Trophoblast cell (in vitro differentiated cells and primary cell): ENCODE measurements around the gene NFU1.

ENCODE experiments used
- DNase-seq, 2 donors: peaks; one replicate each; pipeline ENCODE4 v3.0.0-alpha.2; 2016
- H2AFZ ChIP-seq: 2 replicates; pipeline ENCODE4 v1.6.1; 2013; ENCODE audit warnings: low read length, moderate library complexity, mild to moderate bottlenecking; ENCODE audit not compliant: insufficient read depth, poor library complexity
- H2AK5ac ChIP-seq: 2 replicates; pipeline ENCODE4 v1.6.1; 2013; ENCODE audit warnings: mild to moderate bottlenecking, low read length
- H2BK120ac ChIP-seq: 2 replicates; pipeline ENCODE4 v1.6.1; 2013; ENCODE audit warnings: low read length, mild to moderate bottlenecking, moderate library complexity; ENCODE audit not compliant: insufficient read depth, poor library complexity
- H2BK12ac ChIP-seq: 2 replicates; pipeline ENCODE4 v1.6.1; 2013; ENCODE audit warnings: mild to moderate bottlenecking, low read length, moderate library complexity
- H2BK5ac ChIP-seq: 2 replicates; pipeline ENCODE4 v1.6.1; 2013; ENCODE audit warnings: low read length, low read depth, moderate library complexity, mild to moderate bottlenecking; ENCODE audit not compliant: poor library complexity
- H3K14ac ChIP-seq: 2 replicates; pipeline ENCODE4 v1.6.1; 2013; ENCODE audit warnings: mild to moderate bottlenecking, low read length
- H3K18ac ChIP-seq: 2 replicates; pipeline ENCODE4 v1.6.1; 2013; ENCODE audit warnings: mild to moderate bottlenecking, low read length
- H3K23ac ChIP-seq: 2 replicates; pipeline ENCODE4 v1.6.1; 2013; ENCODE audit warnings: low read length
- H3K27ac ChIP-seq: 2 replicates; pipeline ENCODE4 v1.5.1; 2013; ENCODE audit warnings: low read depth, mild to moderate bottlenecking, inconsistent platforms, low read length, moderate library complexity
- H3K27me3 ChIP-seq: 2 replicates; pipeline ENCODE4 v1.6.1; 2013; ENCODE audit warnings: inconsistent platforms, mild to moderate bottlenecking, low read length, moderate library complexity; ENCODE audit not compliant: insufficient read depth
- H3K36me3 ChIP-seq, 2 experiments: 1 replicate in 1 of 2; 2 replicates in 1 of 2; pipeline ENCODE4 v1.6.1; 2013; ENCODE audit warnings: low read length in 2 of 2, mild to moderate bottlenecking in 2 of 2, moderate library complexity in 1 of 2; ENCODE audit not compliant: insufficient read depth in 2 of 2, control insufficient read depth in 1 of 2
- H3K4ac ChIP-seq: 2 replicates; pipeline ENCODE4 v1.6.1; 2013; ENCODE audit warnings: low read depth, mild to moderate bottlenecking, low read length, moderate library complexity
- H3K4me1 ChIP-seq, 2 experiments: 1 replicate in 1 of 2; 2 replicates in 1 of 2; pipeline ENCODE4 v1.6.1; 2013; ENCODE audit warnings: low read length in 2 of 2, mild to moderate bottlenecking in 2 of 2, moderate library complexity in 1 of 2; ENCODE audit not compliant: insufficient read depth in 2 of 2, control insufficient read depth in 1 of 2
- H3K4me2 ChIP-seq: 2 replicates; pipeline ENCODE4 v1.6.1; 2013; ENCODE audit warnings: inconsistent platforms, mild to moderate bottlenecking, low read length, moderate library complexity
- H3K4me3 ChIP-seq: 2 replicates; pipeline ENCODE4 v1.5.1; 2013; ENCODE audit warnings: mild to moderate bottlenecking, low read depth, low read length, inconsistent platforms
- H3K79me1 ChIP-seq: one replicate; pipeline ENCODE4 v1.6.1; 2013; ENCODE audit warnings: low read length
- H3K79me2 ChIP-seq: 2 replicates; pipeline ENCODE4 v1.6.1; 2013; ENCODE audit warnings: low read length, mild to moderate bottlenecking; ENCODE audit not compliant: control insufficient read depth, insufficient read depth, poor library complexity
- H3K9ac ChIP-seq: 2 replicates; pipeline ENCODE4 v1.6.1; 2013; ENCODE audit warnings: mild to moderate bottlenecking, low read length
- H3K9me3 ChIP-seq: 2 replicates; pipeline ENCODE4 v1.6.1; 2013; ENCODE audit warnings: low read depth, mild to moderate bottlenecking, control low read depth, inconsistent platforms, low read length; ENCODE audit not compliant: insufficient read depth
- H4K12ac ChIP-seq: 2 replicates; pipeline ENCODE4 v1.6.1; 2013; ENCODE audit warnings: low read depth, mild to moderate bottlenecking, low read length, moderate library complexity
- H4K8ac ChIP-seq: 2 replicates; pipeline ENCODE4 v1.6.1; 2013; ENCODE audit warnings: low read depth, mild to moderate bottlenecking, low read length, moderate library complexity
- H4K91ac ChIP-seq: one replicate; pipeline ENCODE4 v1.6.1; 2013; ENCODE audit warnings: low read depth, mild to moderate bottlenecking, low read length, moderate library complexity
- WGBS: extraction: QIAGEN DNeasy Blood & Tissue Kit; methylation state at CpG from one replicate; pipeline ENCODE4 v1.1.7; 2013; ENCODE audit warnings: missing lambda C conversion rate; ENCODE audit not compliant: insufficient read length, insufficient coverage; ENCODE audit errors: extremely low coverage; 5-methylcytosine and 5-hydroxymethylcytosine counted together

NFU1 gene

DNA sequence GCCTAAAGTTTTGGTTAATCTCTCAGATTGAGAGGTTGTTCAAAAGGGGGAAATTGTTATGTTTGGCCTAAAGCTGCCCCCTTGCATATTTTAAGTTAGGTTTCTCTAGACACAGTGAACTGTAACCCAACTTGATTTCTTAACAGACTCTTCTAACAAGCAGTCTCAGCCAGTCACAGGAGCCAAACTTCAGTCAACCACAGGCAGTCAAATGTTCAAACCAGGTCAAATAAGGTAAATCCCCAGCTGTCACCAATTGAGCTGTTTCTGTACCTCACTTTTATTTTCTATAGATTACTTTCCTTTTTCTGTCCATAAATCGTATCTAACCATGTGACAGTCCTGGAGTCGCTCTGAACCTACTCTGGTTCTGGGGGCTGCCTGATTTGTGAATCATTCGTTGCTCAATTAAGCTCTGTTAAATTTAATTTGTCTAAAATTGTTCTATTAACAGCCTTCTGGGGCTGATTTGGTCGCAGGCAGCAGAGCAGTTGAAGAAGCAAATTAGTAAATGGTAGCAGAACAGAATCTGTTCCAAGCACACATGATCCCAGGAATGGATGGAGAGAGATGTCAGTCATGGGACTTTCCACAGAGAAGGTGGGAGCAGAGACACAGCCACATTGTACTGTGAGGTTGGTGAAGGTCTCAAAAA is 16.4 kb upstream of the NFU1 start:
- no peak overlapping the region for H2BK5ac ChIP-seq
- no peak overlapping the region for H3K9ac ChIP-seq
- H3K4me2 ChIP-seq = no peak overlapping the region
- no peak overlapping the region for H4K8ac ChIP-seq
- no peak overlapping the region for H4K12ac ChIP-seq
- no peaks in the 10 kb centered on the region for H3K79me1 ChIP-seq
- H2BK12ac ChIP-seq = no peak overlapping the region
- no peaks in the 10 kb centered on the region for H3K36me3 ChIP-seq
- H3K4ac ChIP-seq = no peak overlapping the region
- no peak overlapping the region for H3K4me3 ChIP-seq
- peaks cover 7 to 9% of the 10 kb centered on the region in 2 experiments for H3K4me1 ChIP-seq
- H3K27me3 ChIP-seq = no peaks in the 10 kb centered on the region
- DNase-seq = no peak
- no peak overlapping the region for H3K18ac ChIP-seq
- no peak overlapping the region for H4K91ac ChIP-seq
- no peaks in the 10 kb centered on the region for H3K9me3 ChIP-seq
- no peak overlapping the region for H2AK5ac ChIP-seq
- H3K14ac ChIP-seq = no peak overlapping the region
- no peaks in the 10 kb centered on the region for H3K79me2 ChIP-seq
- no peak overlapping the region for H3K23ac ChIP-seq
- no peak overlapping the region for H2AFZ ChIP-seq
- H3K27ac ChIP-seq = no peak overlapping the region
- no CpG with 5 or more reads among the region's 4 CpGs for WGBS
- H2BK120ac ChIP-seq = no peak overlapping the region

GRCh38 chr2:69452687-69453086 is 15.5 kb upstream of the NFU1 start:
- no peaks in the 10 kb centered on the region for H3K79me1 ChIP-seq
- H3K9ac ChIP-seq = no peak overlapping the region
- H3K4me1 ChIP-seq = peaks cover 7 to 9% of the 10 kb centered on the region in 2 experiments
- no peak overlapping the region for H3K18ac ChIP-seq
- H3K4me3 ChIP-seq = no peak overlapping the region
- H2AFZ ChIP-seq = no peak overlapping the region
- H2BK120ac ChIP-seq = no peak overlapping the region
- no peak overlapping the region for H2AK5ac ChIP-seq
- H3K9me3 ChIP-seq = no peaks in the 10 kb centered on the region
- H3K14ac ChIP-seq = no peak overlapping the region
- no peak overlapping the region for H4K8ac ChIP-seq
- H3K36me3 ChIP-seq = no peaks in the 10 kb centered on the region
- H2BK12ac ChIP-seq = peak overlapping the region; percentile 39
- no peaks in the 10 kb centered on the region for H3K79me2 ChIP-seq
- no peak overlapping the region for H4K12ac ChIP-seq
- H3K4me2 ChIP-seq = no peak overlapping the region
- H3K27me3 ChIP-seq = no peaks in the 10 kb centered on the region
- H4K91ac ChIP-seq = no peak overlapping the region
- no CpG with 5 or more reads among the region's 3 CpGs for WGBS
- no peak overlapping the region for H3K4ac ChIP-seq
- H3K27ac ChIP-seq = no peak overlapping the region
- no peak overlapping the region for H2BK5ac ChIP-seq
- H3K23ac ChIP-seq = no peak overlapping the region
- DNase-seq = peak in 1 of 2 donors; percentile 39

GRCh38 chr2:69450735-69451416 is 13.6 kb upstream of the NFU1 start:
- Histone ChIP-seq H3K27me3 (no peaks in the 10 kb centered on the region), H3K18ac (no peak overlapping the region)

DNA sequence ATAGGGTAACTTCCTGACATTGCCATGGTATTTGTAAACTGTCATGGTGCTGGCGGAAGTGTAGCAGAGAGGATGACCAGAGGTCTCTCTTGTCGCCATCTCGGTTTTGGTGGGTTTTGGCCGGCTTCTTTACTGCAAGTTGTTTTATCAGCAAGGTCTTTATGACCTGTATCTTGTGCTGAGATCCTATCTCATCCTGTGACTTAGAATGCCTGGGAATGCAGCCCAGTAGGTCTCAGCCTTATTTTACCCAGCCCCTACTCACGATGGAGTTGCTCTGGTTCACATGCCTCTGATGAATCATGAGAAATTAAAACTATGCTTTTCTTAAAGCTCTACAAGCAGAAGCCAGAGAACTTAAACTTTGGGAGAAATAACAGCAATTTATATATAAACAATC is 12.7 kb upstream of the NFU1 start:
- Histone ChIP-seq H4K91ac (no peak overlapping the region), H3K27me3 (no peaks in the 10 kb centered on the region), H2BK5ac (peak overlapping the region; percentile 45), H3K9ac (no peak overlapping the region), H3K4ac (no peak overlapping the region), H3K9me3 (no peaks in the 10 kb centered on the region), H3K79me2 (no peaks in the 10 kb centered on the region), H3K4me3 (no peak overlapping the region), H3K27ac (peak overlapping the region; percentile 75), H3K4me2 (no peak overlapping the region), H4K12ac (no peak overlapping the region), H4K8ac (no peak overlapping the region), H2BK12ac (no peak overlapping the region), H2BK120ac (no peak overlapping the region), H2AFZ (no peak overlapping the region), H3K23ac (no peak overlapping the region), H3K18ac (no peak overlapping the region), H3K79me1 (no peaks in the 10 kb centered on the region), H2AK5ac (no peak overlapping the region), H3K14ac (no peak overlapping the region), H3K4me1 (peaks cover 5 to 9% of the 10 kb centered on the region in 2 experiments), H3K36me3 (no peaks in the 10 kb centered on the region)
- DNase-seq = peak; percentile 87 to 89
- WGBS = no CpG with 5 or more reads among the region's 5 CpGs

More at GRCh38 chr2:69450735-69451416, 13.6 kb upstream of the NFU1 start:
- H3K27ac ChIP-seq = no peak overlapping the region
- H4K91ac ChIP-seq = no peak overlapping the region
- H3K14ac ChIP-seq = no peak overlapping the region
- H4K12ac ChIP-seq = no peak overlapping the region
- H3K79me1 ChIP-seq = no peaks in the 10 kb centered on the region
- no peak overlapping the region for H2AK5ac ChIP-seq
- H2AFZ ChIP-seq = no peak overlapping the region
- peak; percentile 98 to 100 for DNase-seq
- no peaks in the 10 kb centered on the region for H3K9me3 ChIP-seq
- H3K4me1 ChIP-seq = peaks cover 7 to 9% of the 10 kb centered on the region in 2 experiments
- H3K36me3 ChIP-seq = no peaks in the 10 kb centered on the region
- no peak overlapping the region for H2BK12ac ChIP-seq
- no peak overlapping the region for H2BK5ac ChIP-seq
- H3K4ac ChIP-seq = no peak overlapping the region
- no peak overlapping the region for H3K9ac ChIP-seq
- no peak overlapping the region for H3K4me3 ChIP-seq
- H3K79me2 ChIP-seq = no peaks in the 10 kb centered on the region
- no peak overlapping the region for H4K8ac ChIP-seq
- no peak overlapping the region for H2BK120ac ChIP-seq
- H3K4me2 ChIP-seq = no peak overlapping the region
- H3K23ac ChIP-seq = no peak overlapping the region
- no CpG with 5 or more reads among the region's 6 CpGs for WGBS
